GM13976 (cell line): ENCODE data around the gene PCYT1B.

Experiments
- DNase-seq: peaks from one replicate; pipeline ENCODE4 v3.0.0; 2012; ENCODE audit warnings: low spot score
- CTCF ChIP-seq: IDR thresholded peaks from 2 replicates; pipeline ENCODE4 v1.5.1; 2012; ENCODE audit warnings: borderline replicate concordance, mild to moderate bottlenecking; ENCODE audit not compliant: insufficient read depth; ENCODE audit errors: extremely low read depth, missing control alignments, control extremely low read depth
- in situ Hi-C: fragments of 300-500 bp; cut with MboI; formaldehyde crosslinking; loops from one replicate; pipeline ENCODE4 v1.12.0; 2022; ENCODE audit warnings: low sequenced_read_pairs, mixed read lengths, inconsistent platforms; ENCODE audit not compliant: unreplicated experiment

PCYT1B gene

GRCh38 chrX:24525455-24525854 is 121.7 kb downstream of the PCYT1B start:
- DNase-seq = no peak
- in situ Hi-C loops = no loop called here
- TF ChIP-seq CTCF = no peak

GRCh38 chrX:24520472-24520871 is 126.7 kb downstream of the PCYT1B start:
- TF ChIP-seq CTCF = no peak
- in situ Hi-C loops = no loop called here
- DNase-seq = no peak

- DNase-seq = no peak
- in situ Hi-C loops = no loop called here
- TF ChIP-seq CTCF = no peak
Measured at GRCh38 chrX:24515447-24515846, 131.7 kb downstream of the PCYT1B start.

GRCh38 chrX:24513416-24513815 is 133.7 kb downstream of the PCYT1B start:
- peak; percentile 48 for DNase-seq
- no peak for TF ChIP-seq CTCF
- in situ Hi-C loops = no loop called here

GRCh38 chrX:24508375-24508774 is 138.8 kb downstream of the PCYT1B start:
- in situ Hi-C loops = no loop called here
- TF ChIP-seq CTCF = no peak

More at GRCh38 chrX:24508375-24508774, 138.8 kb downstream of the PCYT1B start:
- no peak for DNase-seq
